Measurements from ENCODE around the gene NT5DC4. TPM values are rescaled to one million over a fixed set of nuclear protein-coding genes. Genes with fewer than 3 reads are reported as not detected.
"Not testable (repeated sequence)": the region's sequence is repeated elsewhere in the genome, so short reads cannot be mapped to it uniquely, and the experiment has no call there.

The NT5DC4 gene
- total RNA-seq, 1 experiment from 2014 or later = not detected

DNA sequence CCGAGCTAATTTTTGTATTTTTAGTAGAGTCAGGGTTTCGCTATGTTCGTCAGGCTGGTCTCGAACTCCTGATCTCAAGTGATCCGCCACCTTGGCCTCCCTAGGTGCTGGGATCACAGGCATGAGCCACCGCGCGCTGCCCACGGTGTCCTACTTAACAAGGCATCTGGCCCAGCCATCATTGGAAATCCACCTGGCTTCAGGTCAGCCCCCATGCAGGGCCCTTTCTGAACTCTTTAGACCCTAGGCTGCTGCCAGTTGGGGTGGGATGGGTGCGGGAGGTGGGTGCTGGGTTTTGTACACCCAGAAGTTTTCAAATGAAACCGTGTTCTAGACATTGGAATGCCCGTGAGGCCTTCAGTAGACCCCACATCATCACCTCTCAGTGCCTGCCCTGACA, 26.6 kb upstream of the NT5DC4 start:
- in situ Hi-C loops (cut with HindIII; ENCODE audit: low sequenced_read_pairs) = no loop called here

DNA sequence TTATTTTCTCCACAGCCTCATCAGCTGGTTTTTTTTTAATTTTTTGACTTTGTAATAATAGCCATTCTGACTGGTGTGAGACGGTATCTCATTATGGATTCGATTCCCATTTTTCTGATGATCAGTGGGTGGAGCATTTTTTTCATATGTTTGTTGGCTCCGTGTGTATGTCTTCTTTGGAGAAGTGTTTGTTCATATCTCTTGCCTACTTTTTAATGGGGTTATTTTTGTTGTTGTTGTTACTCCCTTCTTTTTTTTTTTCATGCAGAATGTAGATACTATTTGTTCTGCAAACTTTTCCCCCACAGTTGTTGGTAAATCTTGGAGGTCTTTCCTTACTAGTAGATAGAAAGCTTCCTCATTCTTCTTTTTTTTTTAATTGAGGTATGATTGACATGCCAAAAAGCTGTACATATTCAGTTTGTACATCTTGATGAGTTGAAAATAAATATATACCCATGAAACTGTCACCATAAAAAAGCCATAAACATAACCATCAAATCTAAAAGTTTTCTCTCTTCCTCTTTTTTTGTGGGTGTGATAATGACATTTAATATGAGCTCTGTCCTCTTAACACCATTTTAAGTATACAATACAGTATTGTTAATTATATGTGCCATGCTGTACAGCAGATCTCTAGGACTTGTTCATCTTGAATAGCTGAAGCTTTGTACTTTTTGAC, 21.8 kb upstream of the NT5DC4 start:
- in situ Hi-C loops (cut with HindIII; ENCODE audit: low sequenced_read_pairs) = no loop called here
- no peak for DNase-seq (ENCODE audit: low spot score)

More for the DNA sequence above, 26.6 kb upstream of the NT5DC4 start:
- no peak for DNase-seq (ENCODE audit: low spot score)

DNA sequence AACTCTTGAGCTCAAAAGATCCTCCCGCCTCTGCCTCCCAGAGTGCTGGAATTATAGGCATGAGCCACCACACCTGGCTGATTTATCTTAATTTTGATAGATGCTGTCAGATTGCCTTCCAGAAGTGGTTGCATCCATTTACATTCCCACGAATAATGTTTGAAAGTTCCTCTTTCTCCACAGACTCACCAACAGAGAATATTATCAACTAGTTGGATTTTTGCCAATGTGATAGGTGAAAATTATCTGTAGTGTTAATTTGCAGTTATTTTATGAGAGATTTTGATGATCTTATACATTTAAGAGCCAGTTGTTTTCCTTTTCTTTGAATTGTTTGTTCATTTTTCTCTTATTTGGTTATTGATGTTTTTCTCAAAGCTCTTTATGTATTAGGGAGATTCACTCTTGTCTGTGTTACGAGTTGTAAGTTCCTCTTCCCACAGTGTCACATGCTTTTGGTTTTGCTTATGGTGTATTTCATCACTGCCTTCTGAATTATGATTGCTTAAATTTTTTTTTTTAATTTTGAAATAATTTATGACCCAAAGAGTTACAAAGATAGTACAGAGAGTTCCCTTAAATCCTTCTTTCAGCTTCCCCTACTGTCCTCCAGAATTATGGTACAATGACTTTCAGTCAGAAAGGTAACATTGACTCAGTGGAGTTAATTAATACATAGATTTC, 20.7 kb upstream of the NT5DC4 start:
- DNase-seq (ENCODE audit: low spot score) = no peak
- in situ Hi-C loops (cut with HindIII; ENCODE audit: low sequenced_read_pairs) = no loop called here

DNA sequence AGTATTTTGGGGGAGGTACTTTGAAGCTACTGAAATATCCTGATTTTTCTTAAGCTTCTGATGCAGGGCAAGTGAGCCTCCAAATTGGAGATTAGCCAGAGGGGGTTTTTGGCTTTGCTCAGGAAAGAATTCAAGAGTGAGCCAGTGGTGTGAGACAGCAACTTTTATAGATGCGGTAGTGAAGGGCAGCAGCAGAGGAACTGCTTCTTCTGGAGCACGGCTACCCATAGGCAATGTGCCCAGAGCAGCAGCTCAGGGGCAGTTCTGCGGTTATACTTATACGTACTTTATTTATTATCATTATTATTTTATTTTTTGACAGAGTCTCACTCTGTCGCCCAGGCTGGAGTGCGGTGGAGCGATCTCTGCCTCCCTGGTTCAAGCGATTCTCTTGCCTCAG, 19.8 kb upstream of the NT5DC4 start:
- no peak for DNase-seq (ENCODE audit: low spot score)
- in situ Hi-C loops (cut with HindIII; ENCODE audit: low sequenced_read_pairs) = no loop called here

DNA sequence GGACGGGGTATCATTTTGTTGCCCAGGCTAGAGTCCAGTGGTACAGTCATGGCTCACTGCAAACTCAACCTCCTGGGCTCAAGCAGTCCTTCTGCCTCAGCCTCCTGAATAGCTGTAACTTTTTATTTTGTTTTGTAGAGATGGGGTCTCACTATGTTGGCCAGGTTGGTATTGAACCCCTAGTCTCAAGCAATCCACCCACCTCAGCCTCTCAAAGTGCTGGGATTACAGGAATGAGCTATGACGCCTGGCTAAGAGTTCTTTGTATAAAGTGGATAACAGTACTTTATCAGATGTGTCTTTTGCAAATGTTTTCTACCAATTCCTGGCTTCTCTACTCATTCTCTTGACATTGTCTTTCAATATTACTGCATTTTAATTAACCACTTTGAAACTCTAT, 17.1 kb upstream of the NT5DC4 start:
- no peak for DNase-seq (ENCODE audit: low spot score)
- in situ Hi-C loops (cut with HindIII; ENCODE audit: low sequenced_read_pairs) = no loop called here

DNA sequence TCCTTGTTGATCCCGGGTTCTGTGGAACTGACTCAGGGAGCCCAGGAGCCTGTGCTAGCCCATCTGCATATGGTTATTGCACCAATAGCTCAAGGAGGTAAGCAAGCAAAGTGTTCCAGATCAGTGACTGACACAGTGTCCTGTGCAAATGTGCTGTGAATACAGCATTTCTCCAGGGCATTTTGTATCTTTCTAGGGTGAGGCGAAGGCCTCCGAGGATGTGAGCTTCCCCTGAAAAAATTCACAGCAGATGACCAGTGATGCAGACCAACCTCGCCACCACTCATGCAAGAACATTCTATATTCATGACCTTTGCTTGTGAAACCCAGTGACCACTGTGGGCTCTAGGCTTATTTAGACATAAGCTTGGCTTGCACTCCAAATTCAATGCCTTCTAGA, 15.2 kb upstream of the NT5DC4 start:
- DNase-seq (ENCODE audit: low spot score) = no peak
- in situ Hi-C loops (cut with HindIII; ENCODE audit: low sequenced_read_pairs) = no loop called here

DNA sequence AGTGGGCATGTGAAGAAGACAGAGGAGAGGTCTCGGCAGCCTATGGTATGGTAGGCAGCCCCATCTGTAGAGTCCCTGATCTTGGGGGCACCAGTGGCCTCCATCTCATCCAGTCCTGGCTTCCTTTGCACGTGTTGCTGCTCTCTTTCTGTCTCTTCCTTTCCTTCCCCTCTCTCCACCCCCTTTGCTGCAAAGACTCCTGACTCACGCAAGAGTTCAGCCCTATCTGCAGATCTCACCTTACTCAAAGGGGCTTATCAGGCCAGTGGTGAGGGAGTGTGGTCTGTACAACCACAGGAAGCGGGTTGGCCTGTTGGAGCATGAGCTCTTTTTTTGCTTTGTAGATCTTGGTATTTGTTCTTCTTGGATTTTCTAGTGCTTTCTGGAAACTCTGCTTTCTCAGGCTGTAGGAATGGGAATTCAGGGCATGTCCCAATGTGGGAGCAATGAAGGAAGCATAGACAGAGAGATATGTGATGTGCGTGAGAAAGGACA, 14.6 kb upstream of the NT5DC4 start:
- in situ Hi-C loops (cut with HindIII; ENCODE audit: low sequenced_read_pairs) = no loop called here
- no peak for DNase-seq (ENCODE audit: low spot score)

DNA sequence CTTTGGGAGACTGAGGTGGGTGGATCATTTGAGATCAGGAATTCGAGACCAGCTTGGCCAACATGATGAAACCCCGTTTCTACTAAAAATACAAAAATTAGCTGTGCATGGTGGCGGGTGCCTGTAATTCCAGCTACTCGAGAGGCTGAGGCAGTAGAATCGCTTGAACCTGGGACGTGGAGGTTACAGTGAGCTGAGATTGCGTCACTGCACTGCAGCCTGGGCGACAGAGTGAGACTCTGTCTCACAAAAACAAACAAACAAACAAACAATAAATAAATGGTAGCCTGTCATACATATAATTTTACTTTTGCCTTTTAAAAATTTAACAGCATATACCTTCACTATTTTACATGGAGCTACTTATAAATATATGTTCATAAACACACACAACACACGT, 13.9 kb upstream of the NT5DC4 start:
- in situ Hi-C loops (cut with HindIII; ENCODE audit: low sequenced_read_pairs); DNase-seq (ENCODE audit: low spot score): not testable (repeated sequence)

DNA sequence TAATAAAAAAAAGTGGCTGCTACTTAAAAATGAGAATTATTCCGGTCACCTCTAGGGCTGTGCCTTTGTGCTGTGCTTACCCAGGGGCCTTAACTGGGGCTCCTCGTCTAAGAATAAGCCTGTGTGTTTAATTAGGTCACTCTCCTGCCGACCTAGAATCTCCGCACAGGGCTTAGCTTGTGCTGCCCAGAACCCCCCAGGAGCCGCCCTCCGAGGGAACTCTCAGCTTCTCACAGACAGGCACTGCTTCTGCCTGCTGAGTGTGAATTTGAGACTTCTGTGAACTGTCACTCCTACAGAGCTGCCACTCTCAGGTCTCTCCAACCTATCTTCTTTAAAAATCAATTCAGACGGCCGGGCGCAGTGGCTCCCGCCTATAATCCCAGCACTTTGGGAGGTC, 11.9 kb upstream of the NT5DC4 start:
- in situ Hi-C loops (cut with HindIII; ENCODE audit: low sequenced_read_pairs) = no loop called here
- peak; percentile 17 for DNase-seq (ENCODE audit: low spot score)

DNA sequence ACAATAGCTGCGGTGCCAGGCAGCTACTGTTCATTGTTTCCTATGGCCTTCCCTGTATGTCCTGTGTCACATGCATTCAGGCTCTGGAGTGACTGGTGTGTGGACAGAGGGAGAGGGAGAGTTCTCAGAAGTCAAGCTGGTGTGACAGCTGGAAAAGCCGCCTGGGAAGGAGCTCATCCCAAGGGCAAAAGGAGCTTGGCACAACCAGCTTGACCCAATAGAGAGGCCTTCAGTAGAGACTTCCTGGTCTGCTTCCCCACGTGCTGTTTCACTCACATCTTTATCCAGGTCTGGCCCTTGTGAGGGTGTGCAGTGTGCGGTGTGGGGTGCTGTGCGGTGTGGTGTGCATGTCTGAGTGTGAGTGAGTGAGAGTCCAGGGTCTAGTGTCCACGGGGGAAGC, 11.1 kb upstream of the NT5DC4 start:
- in situ Hi-C loops (cut with HindIII; ENCODE audit: low sequenced_read_pairs) = no loop called here
- no peak for DNase-seq (ENCODE audit: low spot score)

DNA sequence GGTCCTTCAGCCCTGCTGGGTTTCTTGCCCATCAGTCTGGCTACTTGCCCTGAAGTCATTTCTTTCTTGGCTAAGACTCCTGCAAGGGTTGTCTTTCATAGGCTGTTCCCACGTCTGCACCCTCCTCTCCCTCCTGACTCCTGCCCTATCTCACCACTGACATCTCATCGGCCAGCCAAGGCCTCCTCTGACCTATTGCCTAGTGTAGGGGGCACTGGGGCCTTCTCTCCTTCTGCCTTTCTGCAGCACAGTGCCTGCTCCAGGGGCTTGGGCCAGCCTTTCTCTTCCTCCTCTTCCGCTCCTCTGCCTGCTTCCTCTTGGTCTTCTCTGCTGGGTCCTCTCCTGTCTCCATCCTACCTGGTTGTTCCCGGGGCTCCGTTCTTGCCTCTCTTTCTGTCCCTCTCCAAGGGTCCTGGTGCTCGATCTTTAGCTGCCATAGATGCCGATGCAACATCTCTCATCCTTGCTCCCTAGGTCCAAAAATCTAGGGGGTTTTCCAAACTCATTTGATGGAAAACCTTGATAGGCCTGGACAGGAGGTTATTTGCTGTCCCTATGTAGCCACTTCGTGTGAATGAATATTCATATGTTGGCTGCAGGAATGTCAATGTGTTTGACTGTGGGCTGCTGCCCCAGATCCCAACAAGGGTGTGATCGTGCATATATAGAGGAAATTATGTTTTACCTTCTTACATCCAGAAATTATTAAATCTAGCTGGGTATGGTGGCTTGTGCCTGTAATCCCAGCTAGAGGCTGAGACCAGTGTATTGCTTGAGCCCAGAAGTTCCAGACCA, 9.7 kb upstream of the NT5DC4 start:
- in situ Hi-C loops (cut with HindIII; ENCODE audit: low sequenced_read_pairs) = no loop called here
- no peak for DNase-seq (ENCODE audit: low spot score)

DNA sequence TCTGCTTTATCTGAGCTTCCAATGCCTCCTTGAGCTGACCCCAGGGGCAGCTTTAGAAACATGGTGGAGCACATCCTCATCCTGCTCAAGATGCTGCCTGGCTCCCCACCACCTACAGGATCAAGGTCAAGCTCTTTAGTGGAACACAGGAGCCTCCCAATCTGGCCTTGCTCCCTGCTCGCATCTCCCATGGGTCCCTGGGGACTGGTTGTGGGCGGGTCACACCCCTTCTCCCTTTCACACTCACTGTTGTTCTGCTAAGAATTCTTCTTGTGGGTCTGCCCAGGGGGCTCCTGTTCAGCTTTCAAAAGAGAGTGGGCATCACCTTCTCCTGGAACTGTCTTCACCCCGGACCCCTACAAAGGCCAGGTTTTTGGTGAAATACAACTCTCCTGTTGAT, 8.4 kb upstream of the NT5DC4 start:
- in situ Hi-C loops (cut with HindIII; ENCODE audit: low sequenced_read_pairs) = no loop called here

DNA sequence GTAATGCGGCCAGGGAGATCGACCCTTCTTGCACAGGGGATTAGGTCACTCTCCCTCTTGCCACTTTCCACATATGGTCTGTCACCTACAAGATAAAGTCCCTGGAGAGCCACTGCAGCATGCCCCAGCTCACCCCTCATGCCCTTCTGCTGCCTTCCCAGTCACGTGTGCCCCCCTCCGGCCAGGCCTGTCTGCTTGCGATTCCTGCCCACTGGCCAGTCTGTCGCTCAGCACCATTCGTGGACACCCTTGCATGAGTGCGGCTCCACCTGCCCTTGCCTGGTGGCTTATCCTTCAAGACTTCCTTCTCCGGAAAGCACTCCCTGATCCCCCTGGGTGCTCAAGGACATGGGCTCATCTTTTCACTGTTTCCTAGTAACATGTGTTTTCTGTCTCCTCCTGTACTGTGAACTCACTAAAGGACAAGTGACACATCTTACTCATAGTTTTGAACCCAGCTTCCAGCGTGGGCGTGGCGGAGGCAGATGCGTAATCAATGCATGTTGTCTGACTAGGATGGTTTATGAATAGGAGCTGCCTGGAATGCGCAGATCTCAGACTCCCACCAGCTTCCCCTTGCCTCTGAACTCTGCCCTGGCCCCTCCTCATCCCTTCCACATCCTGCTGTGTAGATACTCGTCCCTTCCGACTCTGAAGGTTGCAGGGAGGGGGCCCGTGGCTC, 7.8 kb upstream of the NT5DC4 start:
- in situ Hi-C loops (cut with HindIII; ENCODE audit: low sequenced_read_pairs) = no loop called here
- no peak for DNase-seq (ENCODE audit: low spot score)

More for the DNA sequence above, 8.4 kb upstream of the NT5DC4 start:
- DNase-seq (ENCODE audit: low spot score) = no peak

DNA sequence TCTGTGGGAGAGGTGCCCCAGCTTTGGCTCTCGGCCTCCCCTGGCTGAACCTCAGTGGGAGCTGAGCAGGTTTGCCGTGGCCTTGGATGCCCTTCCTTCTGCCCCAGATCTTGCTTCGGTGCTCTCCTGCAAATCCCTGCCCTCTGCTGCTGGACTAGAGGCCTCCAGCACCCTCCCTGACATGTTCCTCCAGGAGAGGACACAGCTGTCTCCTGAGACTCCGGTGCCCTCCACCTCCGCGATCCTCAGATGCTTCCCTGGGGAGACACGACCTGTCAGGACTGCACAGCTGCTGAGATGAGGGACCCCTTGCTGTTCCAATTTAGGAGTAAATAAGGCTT, 7.3 kb upstream of the NT5DC4 start:
- no peak for DNase-seq (ENCODE audit: low spot score)
- in situ Hi-C loops (cut with HindIII; ENCODE audit: low sequenced_read_pairs) = no loop called here

DNA sequence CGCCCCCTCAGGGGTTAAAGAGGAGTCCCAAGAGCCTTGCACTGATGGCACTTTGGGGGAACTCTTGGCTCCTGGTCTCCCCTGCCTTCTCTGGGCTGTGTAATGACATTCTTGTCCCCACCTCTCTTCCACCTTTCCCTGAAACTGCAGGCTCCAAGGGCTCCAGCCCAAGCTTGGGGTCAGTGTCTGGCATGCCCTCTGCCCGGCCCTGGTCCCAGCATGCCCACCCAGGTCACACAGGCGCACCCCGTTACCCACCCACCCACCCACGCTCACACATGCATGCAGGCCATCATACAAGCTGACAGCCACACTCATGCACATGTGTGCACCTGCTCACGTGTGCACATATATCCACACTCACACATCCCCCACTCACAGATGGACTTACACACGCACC, 6.9 kb upstream of the NT5DC4 start:
- in situ Hi-C loops (cut with HindIII; ENCODE audit: low sequenced_read_pairs) = no loop called here
- no peak for DNase-seq (ENCODE audit: low spot score)

DNA sequence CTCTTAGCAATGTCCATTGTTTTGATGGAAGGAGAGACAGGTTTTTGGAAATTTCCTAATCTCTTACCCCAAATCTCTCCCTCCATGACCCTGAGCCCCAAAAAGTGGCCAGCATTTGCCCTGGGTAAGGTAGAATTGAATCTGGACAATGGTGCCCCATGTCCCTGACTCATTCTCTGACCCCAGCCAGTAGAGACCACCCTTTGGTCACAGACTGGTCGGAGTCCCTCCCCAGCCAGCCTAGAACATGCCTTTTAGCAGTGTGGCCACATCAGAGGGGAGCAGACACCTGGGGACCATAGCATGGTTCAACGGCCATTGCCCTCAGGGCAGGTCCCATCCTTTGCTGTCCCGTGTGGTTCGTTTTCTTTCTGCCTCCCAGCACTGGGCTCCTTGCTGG, 6.5 kb upstream of the NT5DC4 start:
- no peak for DNase-seq (ENCODE audit: low spot score)
- in situ Hi-C loops (cut with HindIII; ENCODE audit: low sequenced_read_pairs) = no loop called here

DNA sequence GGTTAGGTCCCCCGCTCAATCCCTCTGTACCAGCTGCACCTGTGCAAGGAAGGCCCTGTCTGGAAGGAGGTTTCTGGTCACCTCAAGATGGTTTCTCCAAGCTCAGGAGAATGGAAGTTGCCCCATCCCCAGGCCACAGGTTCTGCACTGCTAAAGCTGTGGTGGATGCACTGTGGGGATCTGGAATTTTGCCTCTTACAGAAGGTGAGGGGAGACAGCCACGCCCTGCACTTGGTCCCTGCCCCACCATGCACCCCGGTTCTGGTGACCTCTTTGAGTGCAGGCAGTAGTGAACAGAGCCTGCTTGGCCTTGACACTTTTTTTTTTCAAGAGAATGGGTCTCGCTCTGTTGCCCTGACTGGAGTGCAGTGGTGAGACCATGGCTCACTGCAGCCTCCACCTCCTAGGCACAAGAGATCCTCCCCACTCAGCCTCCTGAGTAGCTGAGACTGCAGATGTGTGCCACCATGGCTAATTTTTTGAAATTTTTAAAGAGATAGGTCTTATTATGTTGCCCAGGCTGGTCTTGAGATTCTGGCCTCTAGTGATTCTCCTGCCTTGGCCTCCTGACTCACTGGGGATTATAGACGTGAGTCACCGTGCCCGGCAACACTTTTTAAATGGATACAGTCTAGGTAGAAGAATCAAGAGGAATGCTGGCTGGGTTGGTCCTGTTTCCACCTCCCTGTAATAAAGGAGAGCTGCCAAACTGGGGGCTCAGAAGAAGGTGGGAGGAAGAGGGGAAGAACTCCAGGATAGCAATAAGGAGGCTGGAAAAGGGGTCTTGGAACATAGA, 5.8 kb upstream of the NT5DC4 start:
- no peak for DNase-seq (ENCODE audit: low spot score)
- in situ Hi-C loops (cut with HindIII; ENCODE audit: low sequenced_read_pairs) = no loop called here

DNA sequence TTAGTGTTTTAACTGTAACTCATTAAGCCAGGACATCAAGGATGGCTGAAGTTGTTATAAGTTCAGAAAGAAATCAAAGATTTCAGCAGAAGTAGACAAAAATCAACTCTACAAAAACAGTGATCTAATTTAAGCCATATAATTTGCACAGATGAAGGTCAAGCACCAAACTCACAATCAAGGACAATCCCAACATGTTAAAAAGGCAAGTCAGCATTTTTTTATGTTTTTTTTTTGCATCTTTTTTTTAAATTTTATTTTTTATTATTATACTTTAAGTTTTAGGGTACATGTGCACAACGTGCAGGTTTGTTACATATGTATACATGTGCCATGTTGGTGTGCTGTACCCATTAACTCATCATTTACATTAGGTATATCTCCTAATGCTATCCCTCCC, 4.7 kb upstream of the NT5DC4 start:
- DNase-seq (ENCODE audit: low spot score); in situ Hi-C loops (cut with HindIII; ENCODE audit: low sequenced_read_pairs): not testable (repeated sequence)

DNA sequence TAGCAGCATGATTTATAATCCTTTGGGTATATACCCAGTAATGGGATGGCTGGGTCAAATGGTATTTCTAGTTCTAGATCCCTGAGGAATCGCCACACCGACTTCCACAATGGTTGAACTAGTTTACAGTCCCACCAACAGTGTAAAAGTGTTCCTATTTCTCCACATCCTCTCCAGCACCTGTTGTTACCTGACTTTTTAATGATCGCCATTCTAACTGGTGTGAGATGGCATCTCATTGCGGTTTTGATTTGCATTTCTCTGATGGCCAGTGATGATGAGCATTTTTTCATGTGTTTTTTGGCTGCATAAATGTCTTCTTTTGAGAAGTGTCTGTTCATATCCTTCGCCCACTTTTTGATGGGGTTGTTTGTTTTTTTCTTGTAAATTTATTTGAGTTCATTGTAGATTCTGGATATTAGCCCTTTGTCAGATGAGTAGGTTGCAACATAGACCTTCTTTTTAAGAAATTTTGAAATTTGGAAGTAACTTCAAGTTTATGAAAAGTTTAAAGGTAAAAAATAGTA, 3.9 kb upstream of the NT5DC4 start:
- DNase-seq (ENCODE audit: low spot score); in situ Hi-C loops (cut with HindIII; ENCODE audit: low sequenced_read_pairs): not testable (repeated sequence)

Data from G401 (cell line).